HG02852 (cell line): ENCODE measurements around the gene OR6S1.
"Not testable (repeated sequence)": the region's sequence is repeated elsewhere in the genome, so short reads cannot be mapped to it uniquely, and the experiment has no call there.

Experiments
- ATAC-seq: cut with Tn5 transposase; IDR thresholded peaks from one replicate; pipeline ENCODE4 v1.9.1; 2021; ENCODE audit warnings: mild to moderate bottlenecking, moderate library complexity; ENCODE audit not compliant: unreplicated experiment

Gene OR6S1

GRCh38 chr14:20613094-20614037 is 28.1 kb downstream of the OR6S1 start:
- ATAC-seq: peak; percentile 67

- ATAC-seq: no peak
Measured at GRCh38 chr14:20612403-20612802, 29.1 kb downstream of the OR6S1 start.

GRCh38 chr14:20611277-20611676 is 30.2 kb downstream of the OR6S1 start:
- no peak for ATAC-seq

- peak; percentile 10 for ATAC-seq
Measured at GRCh38 chr14:20610002-20610765, 31.3 kb downstream of the OR6S1 start.

GRCh38 chr14:20609215-20610001 is 32.1 kb downstream of the OR6S1 start:
- ATAC-seq: no peak

GRCh38 chr14:20608383-20609110 is 32.9 kb downstream of the OR6S1 start:
- ATAC-seq: no peak

- no peak for ATAC-seq
Measured at GRCh38 chr14:20607617-20608016, 33.9 kb downstream of the OR6S1 start.

- no peak for ATAC-seq
Measured at GRCh38 chr14:20606902-20607242, 34.6 kb downstream of the OR6S1 start.

GRCh38 chr14:20606190-20606901 is 35.1 kb downstream of the OR6S1 start:
- no peak for ATAC-seq

- no peak for ATAC-seq
Measured at GRCh38 chr14:20603813-20604690, 37.4 kb downstream of the OR6S1 start.

GRCh38 chr14:20602583-20602982 is 38.9 kb downstream of the OR6S1 start:
- no peak for ATAC-seq

- ATAC-seq: no peak
Measured at GRCh38 chr14:20601522-20601921, 40.0 kb downstream of the OR6S1 start.

GRCh38 chr14:20597108-20597507 is 44.4 kb downstream of the OR6S1 start:
- no peak for ATAC-seq

- not testable (repeated sequence) for ATAC-seq
Measured at GRCh38 chr14:20595726-20596125, 45.8 kb downstream of the OR6S1 start.

- ATAC-seq: no peak
Measured at GRCh38 chr14:20592574-20592973, 48.9 kb downstream of the OR6S1 start.

GRCh38 chr14:20591235-20591634 is 50.3 kb downstream of the OR6S1 start, which contains the start of gene RNASE12:
TSS of gene RNASE12 (minus strand) at chr14:20591376. CDS start at chr14:20590723, 653 bp downstream.
- no peak for ATAC-seq
